ENCODE results near the gene SAE1. TPM values are rescaled to one million over a fixed set of nuclear protein-coding genes. Genes with fewer than 3 reads are reported as not detected.

Gene SAE1
- total and polyA plus RNA-seq, 10 of the 15 experiments (the other 5 are each of a cell fraction or from before 2014, with no cell fraction given) = 62.0 to 246 (median 148) TPM

GRCh38 chr19:47258434-47258833, 127.8 kb downstream of the SAE1 start:
- POLR2A ChIA-PET = interaction anchor here (1.3 kb wide), 1 partner anchor 16 kb away, joined by 5 read pairs; no protein-coding TSS in a partner anchor
- Histone ChIP-seq H3K27ac (ENCODE audit: control insufficient read depth, insufficient read depth) (no peak overlapping the region), H3K4me2 (ENCODE audit: control insufficient read depth, insufficient read depth) (peak overlapping the region; percentile 97), H3K27me3 (replicated peaks in 1 of 2; ENCODE audit: control insufficient read depth in 2 of 2, insufficient read depth in 2 of 2, low read length in 1 of 2) (no peaks in the 10 kb centered on the region), H3K36me3 (ENCODE audit: control insufficient read depth in 2 of 2, insufficient read depth in 2 of 2, low read length in 1 of 2) (peaks cover 8 to 12% of the 10 kb centered on the region in 2 experiments; a peak in 2 of 4 replicates), H3K4me1 (ENCODE audit: control insufficient read depth, insufficient read depth, low read length) (peaks cover 15% of the 10 kb centered on the region), H4K20me1 (ENCODE audit: control insufficient read depth, insufficient read depth) (no peaks in the 10 kb centered on the region), H3K4me3 (0 out of 2 replicates have a peak overlapping the region, but pooled peaks have one; percentile 86), H3K9me3 (replicated peaks; ENCODE audit: control insufficient read depth, insufficient read depth, low read length) (no peaks in the 10 kb centered on the region), H3K79me2 (ENCODE audit: control insufficient read depth, insufficient read depth, low read length) (peaks cover 9% of the 10 kb centered on the region), H3K9ac (ENCODE audit: control insufficient read depth, insufficient read depth, low read length) (peak overlapping the region; percentile 86; the same call in 1 of the 2 replicates), H2AFZ (ENCODE audit: control insufficient read depth, low read depth, low read length) (no peak overlapping the region)
- WGBS (ENCODE audit: insufficient coverage, insufficient replicate concordance, low lambda C conversion rate, missing lambda C conversion rate) = 77% methylated on average over 7 of the region's 9 CpGs
- TF ChIP-seq ZNF274 (IDR thresholded peaks at IDR 0.05; ENCODE audit: insufficient read depth, insufficient read length) (no peak), PAX8 (IDR thresholded peaks at IDR 0.05) (no peak), TCF12 (IDR thresholded peaks at IDR 0.05; ENCODE audit: low read depth, low read length) (no peak), ATF2 (IDR thresholded peaks at IDR 0.05; ENCODE audit: low read length) (no peak), RELA (IDR thresholded peaks at IDR 0.05; ENCODE audit: borderline replicate concordance, partially characterized antibody) (no peak), PKNOX1 (IDR thresholded peaks at IDR 0.05) (no peak)
- RAD21 ChIA-PET (ENCODE audit: unreplicated experiment) = no interaction called here
- ATAC-seq = no peak
- SMC1A ChIA-PET (ENCODE audit: uncharacterized antibody, unreplicated experiment) = no interaction called here
- intact Hi-C loops (cut with micrococcal nuclease; ENCODE audit: unreplicated experiment) (no loop called here), in situ Hi-C loops (cut with MboI) (no loop called here)
- DNase-seq (ENCODE audit: low read depth, low spot score) = no peak
- no TSS peak for BruUV-seq (replicated peaks)
- no peak for FAIRE-seq
- CTCF ChIA-PET = no interaction called here

All from GM12878 (cell line).